GM12878 (cell line): Measurements from ENCODE around the gene SLC2A2.

Experiments
- FOS ChIP-seq: IDR thresholded peaks from 3 replicates; pipeline ENCODE4 v1.6.1; 2011; ENCODE audit warnings: borderline replicate concordance; ENCODE audit not compliant: insufficient read length; ENCODE audit errors: extremely low read depth
- GABPA ChIP-seq: IDR thresholded peaks from 2 replicates; pipeline ENCODE4 v1.6.1; 2014; ENCODE audit warnings: antibody characterized with exemption, low read depth, mild to moderate bottlenecking, inconsistent platforms
- POLR2A ChIP-seq: IDR thresholded peaks from 2 replicates; pipeline ENCODE4 v1.6.1; 2011; ENCODE audit warnings: low read depth, mild to moderate bottlenecking, low read length
- TAF1 ChIP-seq: IDR thresholded peaks from 2 replicates; pipeline ENCODE4 v1.6.1; 2011; ENCODE audit warnings: mild to moderate bottlenecking, low read depth, low read length, borderline replicate concordance
- TF ChIP-seq, protein P1 (sequence below), 3 experiments: IDR thresholded peaks in 2 of 3; conservative IDR thresholded peaks in 1 of 3; 2 replicates each; pipeline ENCODE4 v1.5.1; 2011; ENCODE audit warnings: low read depth in 3 of 3, low read length in 3 of 3, mild to moderate bottlenecking in 3 of 3, control low read depth in 2 of 3, moderate library complexity in 2 of 3, inconsistent platforms in 1 of 3, mixed read lengths in 1 of 3; ENCODE audit not compliant: control insufficient read depth in 2 of 3, insufficient read depth in 1 of 3; ENCODE audit errors: extremely low read depth in 1 of 3

DNA sequence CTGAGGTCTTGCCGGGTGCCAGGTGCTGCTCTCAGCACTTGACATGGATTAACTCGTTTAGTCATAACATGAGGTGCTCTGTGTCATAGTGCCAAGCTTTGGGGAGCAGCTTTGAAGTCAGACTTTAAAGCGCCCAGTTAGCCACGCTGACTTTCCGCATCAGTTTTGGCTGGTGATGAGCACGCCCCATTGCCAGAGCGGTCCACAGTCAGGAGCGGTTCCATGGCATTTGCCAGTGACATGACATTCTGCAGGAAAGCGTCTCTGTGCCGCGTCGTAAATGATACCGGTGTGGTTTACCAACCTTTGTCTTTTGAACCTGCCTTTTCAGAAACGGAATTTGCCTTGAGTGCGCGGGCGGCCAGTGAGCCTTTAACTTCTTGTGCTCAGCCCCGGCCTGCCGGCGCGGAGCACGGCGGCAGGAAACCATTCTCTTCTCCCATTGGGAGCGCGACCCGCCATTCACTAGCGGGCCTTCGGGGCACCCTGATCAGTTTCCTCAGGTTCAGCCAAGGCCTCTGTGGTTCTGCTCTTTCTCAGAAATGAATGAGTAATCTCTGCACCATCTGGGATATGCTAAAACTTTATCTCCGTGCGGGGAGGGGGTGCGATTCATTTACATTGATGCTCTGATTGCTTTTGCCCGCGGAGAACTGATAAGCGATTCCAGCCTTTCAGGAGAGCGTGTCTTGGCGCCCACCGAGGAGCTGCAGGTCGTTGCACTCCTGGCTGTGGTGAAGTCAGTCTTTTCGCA, 1.7 kb upstream of the SLC2A2 start:
- TF ChIP-seq, protein P1, sequence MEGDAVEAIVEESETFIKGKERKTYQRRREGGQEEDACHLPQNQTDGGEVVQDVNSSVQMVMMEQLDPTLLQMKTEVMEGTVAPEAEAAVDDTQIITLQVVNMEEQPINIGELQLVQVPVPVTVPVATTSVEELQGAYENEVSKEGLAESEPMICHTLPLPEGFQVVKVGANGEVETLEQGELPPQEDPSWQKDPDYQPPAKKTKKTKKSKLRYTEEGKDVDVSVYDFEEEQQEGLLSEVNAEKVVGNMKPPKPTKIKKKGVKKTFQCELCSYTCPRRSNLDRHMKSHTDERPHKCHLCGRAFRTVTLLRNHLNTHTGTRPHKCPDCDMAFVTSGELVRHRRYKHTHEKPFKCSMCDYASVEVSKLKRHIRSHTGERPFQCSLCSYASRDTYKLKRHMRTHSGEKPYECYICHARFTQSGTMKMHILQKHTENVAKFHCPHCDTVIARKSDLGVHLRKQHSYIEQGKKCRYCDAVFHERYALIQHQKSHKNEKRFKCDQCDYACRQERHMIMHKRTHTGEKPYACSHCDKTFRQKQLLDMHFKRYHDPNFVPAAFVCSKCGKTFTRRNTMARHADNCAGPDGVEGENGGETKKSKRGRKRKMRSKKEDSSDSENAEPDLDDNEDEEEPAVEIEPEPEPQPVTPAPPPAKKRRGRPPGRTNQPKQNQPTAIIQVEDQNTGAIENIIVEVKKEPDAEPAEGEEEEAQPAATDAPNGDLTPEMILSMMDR (IDR thresholded peaks at IDR 0.05 in 2 of 3, conservative IDR thresholded peaks at IDR 0.05 in 1 of 3; ENCODE audit: control insufficient read depth in 2 of 3, extremely low read depth in 1 of 3, insufficient read depth in 1 of 3, low read depth in 3 of 3, low read length in 3 of 3) = no peak
- TF ChIP-seq FOS (no peak), POLR2A (no peak), GABPA (no peak), TAF1 (no peak)
